ENCODE measurements around the gene TENM4. TPM values are rescaled to one million over a fixed set of nuclear protein-coding genes. Genes with fewer than 3 reads are reported as not detected.
"Not testable (repeated sequence)": the region's sequence is repeated elsewhere in the genome, so short reads cannot be mapped to it uniquely, and the experiment has no call there.

The TENM4 gene
- polyA plus RNA-seq, 3 donors from 2014 or later: not detected

- H3K4me3 Mint-ChIP-seq: no peak overlapping the region
- no peaks in the 10 kb centered on the region for H3K36me3 Mint-ChIP-seq
- H3K27ac Mint-ChIP-seq: no peak overlapping the region
- H3K27me3 Mint-ChIP-seq (ENCODE audit: low read depth in 3 of 3): peaks cover 0 to 4% (median 0%) of the 10 kb centered on the region in 3 donors
- no peaks in the 10 kb centered on the region for H3K4me1 Mint-ChIP-seq
- peaks cover 0 to 5% (median 4%) of the 10 kb centered on the region in 6 donors for H3K9me3 Mint-ChIP-seq
- no peak for DNase-seq
These were observed 199.5 kb downstream of the TENM4 start for GRCh38 chr11:79241205-79241851.

- H3K4me3 Mint-ChIP-seq: no peak overlapping the region
- no peak for DNase-seq
- peaks cover 0 to 5% (median 0%) of the 10 kb centered on the region in 6 donors for H3K9me3 Mint-ChIP-seq
- no peaks in the 10 kb centered on the region for H3K36me3 Mint-ChIP-seq
- no peaks in the 10 kb centered on the region for H3K4me1 Mint-ChIP-seq
- no peak overlapping the region for H3K27ac Mint-ChIP-seq
- peaks cover 0 to 6% (median 0%) of the 10 kb centered on the region in 3 donors for H3K27me3 Mint-ChIP-seq (ENCODE audit: low read depth in 3 of 3)
These were observed 203.1 kb downstream of the TENM4 start for GRCh38 chr11:79237703-79238102.

GRCh38 chr11:79237091-79237490 lies 203.7 kb downstream of the TENM4 start:
- DNase-seq: no peak
- Mint-ChIP-seq H3K36me3 (no peaks in the 10 kb centered on the region), H3K9me3 (peaks cover 0 to 5% (median 0%) of the 10 kb centered on the region in 6 donors), H3K4me1 (no peaks in the 10 kb centered on the region), H3K27ac (no peak overlapping the region), H3K4me3 (no peak overlapping the region), H3K27me3 (ENCODE audit: low read depth in 3 of 3) (peaks cover 0 to 6% (median 0%) of the 10 kb centered on the region in 3 donors)

- peaks cover 0 to 5% (median 0%) of the 10 kb centered on the region in 6 donors for H3K9me3 Mint-ChIP-seq
- H3K4me3 Mint-ChIP-seq: no peak overlapping the region
- H3K27me3 Mint-ChIP-seq (ENCODE audit: low read depth in 3 of 3): peaks cover 0 to 6% (median under 1%) of the 10 kb centered on the region in 3 donors
- H3K27ac Mint-ChIP-seq: no peak overlapping the region
- H3K4me1 Mint-ChIP-seq: no peaks in the 10 kb centered on the region
- DNase-seq: no peak
- H3K36me3 Mint-ChIP-seq: no peaks in the 10 kb centered on the region
These were observed 204.3 kb downstream of the TENM4 start for GRCh38 chr11:79236541-79236971.

GRCh38 chr11:79235696-79236095 lies 205.1 kb downstream of the TENM4 start:
- no peak for DNase-seq
- Mint-ChIP-seq H3K9me3 (peaks cover 0 to 7% (median 0%) of the 10 kb centered on the region in 6 donors), H3K36me3 (no peaks in the 10 kb centered on the region), H3K4me1 (no peaks in the 10 kb centered on the region), H3K27ac (no peak overlapping the region), H3K27me3 (ENCODE audit: low read depth in 3 of 3) (peaks cover 0 to 5% (median 2%) of the 10 kb centered on the region in 3 donors), H3K4me3 (no peak overlapping the region)

- no peak overlapping the region for H3K27ac Mint-ChIP-seq
- H3K27me3 Mint-ChIP-seq (ENCODE audit: low read depth in 3 of 3): peaks cover 0 to 5% (median 3%) of the 10 kb centered on the region in 3 donors
- H3K36me3 Mint-ChIP-seq: no peaks in the 10 kb centered on the region
- no peak overlapping the region for H3K4me3 Mint-ChIP-seq
- peaks cover 0 to 7% (median 0%) of the 10 kb centered on the region in 6 donors for H3K9me3 Mint-ChIP-seq
- no peaks in the 10 kb centered on the region for H3K4me1 Mint-ChIP-seq
- no peak for DNase-seq
These were observed 208.5 kb downstream of the TENM4 start for GRCh38 chr11:79232346-79232745.

- Mint-ChIP-seq H3K27ac (no peak overlapping the region), H3K9me3 (peaks cover 0 to 4% (median 0%) of the 10 kb centered on the region in 6 donors), H3K36me3 (no peaks in the 10 kb centered on the region), H3K27me3 (ENCODE audit: low read depth in 3 of 3) (peaks cover 0 to 5% (median 4%) of the 10 kb centered on the region in 3 donors), H3K4me1 (no peaks in the 10 kb centered on the region), H3K4me3 (no peak overlapping the region)
- DNase-seq: no peak
These were observed 211.8 kb downstream of the TENM4 start for GRCh38 chr11:79229047-79229446.

GRCh38 chr11:79227767-79228755 lies 212.8 kb downstream of the TENM4 start:
- Mint-ChIP-seq H3K36me3 (no peaks in the 10 kb centered on the region), H3K4me3 (no peak overlapping the region), H3K4me1 (no peaks in the 10 kb centered on the region), H3K27ac (no peak overlapping the region), H3K27me3 (ENCODE audit: low read depth in 3 of 3) (peaks cover 0 to 5% (median 2%) of the 10 kb centered on the region in 3 donors), H3K9me3 (peaks cover 0 to 6% (median 4%) of the 10 kb centered on the region in 6 donors)
- no peak for DNase-seq

GRCh38 chr11:79227308-79227707 lies 213.5 kb downstream of the TENM4 start:
- no peak for DNase-seq
- H3K27me3 Mint-ChIP-seq (ENCODE audit: low read depth in 3 of 3): peaks cover 0 to 5% (median 2%) of the 10 kb centered on the region in 3 donors
- no peak overlapping the region for H3K4me3 Mint-ChIP-seq
- no peaks in the 10 kb centered on the region for H3K36me3 Mint-ChIP-seq
- H3K9me3 Mint-ChIP-seq: peaks cover 0 to 6% (median 5%) of the 10 kb centered on the region in 6 donors
- H3K4me1 Mint-ChIP-seq: no peaks in the 10 kb centered on the region
- H3K27ac Mint-ChIP-seq: no peak overlapping the region

GRCh38 chr11:79226126-79226525 lies 214.7 kb downstream of the TENM4 start:
- DNase-seq: no peak
- Mint-ChIP-seq H3K4me3 (no peak overlapping the region), H3K4me1 (no peaks in the 10 kb centered on the region), H3K9me3 (peaks cover 0 to 6% (median 5%) of the 10 kb centered on the region in 6 donors), H3K27me3 (ENCODE audit: low read depth in 3 of 3) (peaks cover 0 to 3% (median 2%) of the 10 kb centered on the region in 3 donors), H3K27ac (no peak overlapping the region), H3K36me3 (no peaks in the 10 kb centered on the region)

- not testable (repeated sequence) for H3K4me3 Mint-ChIP-seq; DNase-seq; H3K36me3 Mint-ChIP-seq; H3K4me1 Mint-ChIP-seq; H3K27ac Mint-ChIP-seq; H3K9me3 Mint-ChIP-seq; H3K27me3 Mint-ChIP-seq (ENCODE audit: low read depth in 3 of 3)
These were observed 218.7 kb downstream of the TENM4 start for GRCh38 chr11:79222163-79222562.

- H3K27me3 Mint-ChIP-seq (ENCODE audit: low read depth in 3 of 3): peaks cover 0 to 2% (median 1%) of the 10 kb centered on the region in 3 donors
These were observed 219.2 kb downstream of the TENM4 start for GRCh38 chr11:79221444-79222130.

GRCh38 chr11:79220171-79220570 lies 220.7 kb downstream of the TENM4 start:
- H3K27ac Mint-ChIP-seq: no peak overlapping the region
- no peaks in the 10 kb centered on the region for H3K36me3 Mint-ChIP-seq
- no peak overlapping the region for H3K4me3 Mint-ChIP-seq
- no peak for DNase-seq
- peaks cover 0 to 4% (median 1%) of the 10 kb centered on the region in 3 donors for H3K27me3 Mint-ChIP-seq (ENCODE audit: low read depth in 3 of 3)
- peaks cover 0 to 6% (median 4%) of the 10 kb centered on the region in 6 donors for H3K9me3 Mint-ChIP-seq
- no peaks in the 10 kb centered on the region for H3K4me1 Mint-ChIP-seq

More at GRCh38 chr11:79221444-79222130, 219.2 kb downstream of the TENM4 start:
- Mint-ChIP-seq H3K27ac (no peak overlapping the region), H3K4me3 (no peak overlapping the region), H3K36me3 (no peaks in the 10 kb centered on the region), H3K9me3 (peaks cover 0 to 6% (median 4%) of the 10 kb centered on the region in 6 donors), H3K4me1 (no peaks in the 10 kb centered on the region)
- DNase-seq: no peak

Measured in immature natural killer cell (primary cell).